Measurements from ENCODE around the gene PROX1. TPM values are rescaled to one million over a fixed set of nuclear protein-coding genes. Genes with fewer than 3 reads are reported as not detected.
A peak's percentile ranks its signal among the peaks of the same experiment; 100 is the strongest.

Gene PROX1
- total and polyA plus RNA-seq, 9 of the 15 experiments (the other 6 are each of a cell fraction or from before 2014, with no cell fraction given) = 0.14 to 0.22 TPM; not detected in 7

- TF ChIP-seq RFX5 (IDR thresholded peaks at IDR 0.05; ENCODE audit: low read depth, low read length) = no peak
- no peak for TF ChIP-seq ZSCAN29 (IDR thresholded peaks at IDR 0.05)
- no peak for TF ChIP-seq CREB5 (CRISPR knock-in tag; IDR thresholded peaks at IDR 0.05)
- no peak for TF ChIP-seq EZH2 (IDR thresholded peaks at IDR 0.05; ENCODE audit: borderline replicate concordance, low read depth, low read length)
- TF ChIP-seq ZBTB5 (IDR thresholded peaks at IDR 0.05) = no peak
- no peak for TF ChIP-seq U2AF2 (optimal IDR thresholded peaks at IDR 0.05; ENCODE audit: low read depth, low read length)
- no peak for TF ChIP-seq FOXJ3 (CRISPR knock-in tag; IDR thresholded peaks at IDR 0.05)
- TF ChIP-seq CHCHD3 (CRISPR knock-in tag; IDR thresholded peaks at IDR 0.05) = no peak
- no peak for TF ChIP-seq FOXA3 (CRISPR knock-in tag; conservative IDR thresholded peaks at IDR 0.05 in 1 of 2, IDR thresholded peaks at IDR 0.05 in 1 of 2)
- TF ChIP-seq ATF4 (CRISPR knock-in tag; IDR thresholded peaks at IDR 0.05) = no peak
- TF ChIP-seq PURB (CRISPR knock-in tag; IDR thresholded peaks at IDR 0.05; ENCODE audit: low read depth) = no peak
- TF ChIP-seq RBM39 (optimal IDR thresholded peaks at IDR 0.05; ENCODE audit: low read depth, low read length) = no peak
- peak; percentile 7; the same call in 1 of the 2 replicates for TF ChIP-seq RFX1 (IDR thresholded peaks at IDR 0.05)
- no peak for TF ChIP-seq NFYB (IDR thresholded peaks at IDR 0.05; ENCODE audit: extremely low read depth, insufficient read length)
- TF ChIP-seq MEIS2 (IDR thresholded peaks at IDR 0.05; ENCODE audit: partially characterized antibody) = peak; percentile 27
- no peak for TF ChIP-seq KLF13 (tag; IDR thresholded peaks at IDR 0.05; ENCODE audit: borderline replicate concordance, low read depth)
- no peak for TF ChIP-seq GTF3C2 (IDR thresholded peaks at IDR 0.05; ENCODE audit: borderline replicate concordance, extremely low read depth, insufficient read length)
- no peak for TF ChIP-seq ZNF445 (CRISPR knock-in tag; IDR thresholded peaks at IDR 0.05; ENCODE audit: low read depth)
- no peak for TF ChIP-seq FOXM1 (IDR thresholded peaks at IDR 0.05; ENCODE audit: low read depth)
- TF ChIP-seq FOXM1 (CRISPR knock-in tag; IDR thresholded peaks at IDR 0.05; ENCODE audit: low read depth) = no peak
- TF ChIP-seq JUND (IDR thresholded peaks at IDR 0.05; ENCODE audit: borderline replicate concordance, low read depth, low read length) = peak; percentile 73
- TF ChIP-seq JUND (tag; IDR thresholded peaks at IDR 0.05; ENCODE audit: borderline replicate concordance, low read depth, low read length) = peak; percentile 33; the same call in 1 of the 3 replicates
These were observed 14.7 kb downstream of the PROX1 start (continued) for GRCh38 chr1:214002472-214002871.

Data from K562 (cell line).